HepG2 (cell line): Measurements from ENCODE around the gene IGFBP7. TPM values are rescaled to one million over a fixed set of nuclear protein-coding genes. Genes with fewer than 3 reads are reported as not detected.

Experiments used
- ATAD3A ChIP-seq: sonication (generic); formaldehyde crosslinking; IDR thresholded peaks from 2 replicates; pipeline ENCODE4 v1.4.0; 2020; ENCODE audit warnings: missing genetic modification reagents
- ATF1 ChIP-seq: IDR thresholded peaks from 2 replicates; pipeline ENCODE4 v1.6.1; 2016; ENCODE audit warnings: mild to moderate bottlenecking, control low read depth
- ATRX ChIP-seq: sonication (generic); formaldehyde crosslinking; IDR thresholded peaks from 2 replicates; pipeline ENCODE4 v1.4.0; 2020; ENCODE audit warnings: missing genetic modification reagents, borderline replicate concordance
- DR1 ChIP-seq: sonication (generic); formaldehyde crosslinking; IDR thresholded peaks from 2 replicates; pipeline ENCODE4 v1.8.0; 2021; ENCODE audit warnings: mild to moderate bottlenecking, missing genetic modification reagents, inconsistent platforms
- FOSL1 ChIP-seq: sonication (generic); formaldehyde crosslinking; IDR thresholded peaks from 2 replicates; pipeline ENCODE4 v1.9.0; 2021; ENCODE audit warnings: missing genetic modification reagents, borderline replicate concordance
- NFE2 ChIP-seq: sonication (generic); formaldehyde crosslinking; IDR thresholded peaks from 2 replicates; pipeline ENCODE4 v1.4.0; 2020; ENCODE audit warnings: missing genetic modification reagents
- SOX5 ChIP-seq: IDR thresholded peaks from 2 replicates; pipeline ENCODE4 v1.6.1; 2016; ENCODE audit warnings: borderline replicate concordance
- THAP11 ChIP-seq: IDR thresholded peaks from 2 replicates; pipeline ENCODE4 v1.6.1; 2016; ENCODE audit warnings: missing biosample characterization, missing genetic modification reagents
- ZMYM2 ChIP-seq: sonication (generic); formaldehyde crosslinking; IDR thresholded peaks from 2 replicates; pipeline ENCODE4 v1.8.0; 2022; ENCODE audit warnings: mild to moderate bottlenecking, missing genetic modification reagents
- ZNF235 ChIP-seq: sonication (generic); formaldehyde crosslinking; IDR thresholded peaks from 2 replicates; pipeline ENCODE4 v1.8.1; 2023; ENCODE audit warnings: mild to moderate bottlenecking, missing genetic modification reagents, borderline replicate concordance
- ZNF264 ChIP-seq: sonication (generic); formaldehyde crosslinking; IDR thresholded peaks from 2 replicates; pipeline ENCODE4 v1.4.0; 2020; ENCODE audit warnings: missing genetic modification reagents
- ZNF556 ChIP-seq: sonication (generic); formaldehyde crosslinking; IDR thresholded peaks from 2 replicates; pipeline ENCODE4 v1.4.0; 2020; ENCODE audit warnings: mild to moderate bottlenecking, missing genetic modification reagents, borderline replicate concordance
- ZNF841 ChIP-seq: sonication (generic); formaldehyde crosslinking; IDR thresholded peaks from 2 replicates; pipeline ENCODE4 v1.8.1; 2023; ENCODE audit warnings: missing genetic modification reagents, borderline replicate concordance
- polyA plus RNA-seq, 8 experiments: library from polyadenylated mRNA; depleted of rRNA in 3 of 8; stranded (reverse) in 7 of 8; unstranded in 1 of 8; fragments of >200 nt; fragmentation: Illumina TruSeq in 4 of 8; extraction: Trizol in 4 of 8; gene quantifications; 2 replicates each; pipeline versions ENCODE4 v1.2.1 to v1.2.3, GENCODE V29; 2011 to 2016; ENCODE audit warnings: low read depth in 4 of 8, missing spikeins in 1 of 8, mixed read lengths in 1 of 8; ENCODE audit not compliant: insufficient read depth in 1 of 8
- total RNA-seq, 5 experiments: library from RNA; depleted of rRNA; stranded (reverse); fragments of >200 nt; fragmentation: Illumina TruSeq; extraction: Trizol; gene quantifications; 2 replicates each; pipeline ENCODE4 v1.2.3, GENCODE V29; 2016; ENCODE audit warnings: low read depth in 1 of 5
- TF ChIP-seq, protein P1 (sequence below): sonication (generic); formaldehyde crosslinking; IDR thresholded peaks from 2 replicates; pipeline ENCODE4 v1.8.0; 2022; ENCODE audit warnings: missing genetic modification reagents, mild to moderate bottlenecking, inconsistent platforms, borderline replicate concordance
- TF ChIP-seq, protein P2 (sequence below): sonication (generic); formaldehyde crosslinking; IDR thresholded peaks from 2 replicates; pipeline ENCODE4 v1.4.0; 2020; ENCODE audit warnings: missing genetic modification reagents
- TF ChIP-seq, protein P3 (sequence below): sonication (generic); formaldehyde crosslinking; IDR thresholded peaks from 2 replicates; pipeline ENCODE4 v1.4.0; 2020; ENCODE audit warnings: missing genetic modification reagents, borderline replicate concordance
- TF ChIP-seq, protein P4 (sequence below): IDR thresholded peaks from 2 replicates; pipeline ENCODE4 v1.4.0; 2020; ENCODE audit warnings: mild to moderate bottlenecking, missing genetic modification reagents
- TF ChIP-seq, protein P5 (sequence below): sonication (generic); formaldehyde crosslinking; conservative IDR thresholded peaks from 2 replicates; pipeline ENCODE4 v1.4.0; 2020; ENCODE audit warnings: missing genetic modification reagents

Gene IGFBP7
- total and polyA plus RNA-seq, 2 of the 13 experiments (the other 11 are each of a cell fraction or from before 2014, with no cell fraction given) = 1.1 to 1.3 TPM

DNA sequence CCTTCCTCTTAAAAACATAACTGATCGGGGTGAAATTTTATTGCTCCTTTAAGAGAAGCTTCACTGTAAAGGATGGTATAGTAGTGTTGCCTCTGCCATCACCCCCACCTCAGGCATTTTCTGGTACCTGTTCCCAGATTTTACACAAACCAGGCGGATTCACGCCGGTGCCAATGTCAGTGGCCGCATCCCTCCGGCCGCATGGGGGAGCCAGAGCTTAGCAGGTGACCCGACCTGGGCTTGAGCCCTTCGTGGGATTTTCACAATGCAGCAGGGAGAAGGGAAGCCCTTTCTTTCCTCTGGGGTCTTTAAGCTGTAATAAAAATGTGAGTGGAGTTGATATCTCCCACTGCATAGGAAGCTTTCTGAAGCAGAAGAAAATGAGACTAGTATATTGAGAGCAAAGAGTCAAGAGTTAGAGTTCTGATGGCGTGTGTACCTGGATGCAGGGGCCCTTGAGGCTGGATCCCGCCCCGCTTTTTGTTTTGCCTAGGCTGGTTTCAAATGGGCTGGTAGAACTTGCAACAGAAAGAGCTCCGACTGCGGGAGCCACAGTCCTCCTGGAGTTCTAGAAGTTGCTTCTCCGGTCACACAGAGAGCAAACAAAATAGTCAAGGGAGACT lies 72.1 kb downstream of the IGFBP7 start (continued):
- no peak for TF ChIP-seq DR1
- TF ChIP-seq, protein P1, sequence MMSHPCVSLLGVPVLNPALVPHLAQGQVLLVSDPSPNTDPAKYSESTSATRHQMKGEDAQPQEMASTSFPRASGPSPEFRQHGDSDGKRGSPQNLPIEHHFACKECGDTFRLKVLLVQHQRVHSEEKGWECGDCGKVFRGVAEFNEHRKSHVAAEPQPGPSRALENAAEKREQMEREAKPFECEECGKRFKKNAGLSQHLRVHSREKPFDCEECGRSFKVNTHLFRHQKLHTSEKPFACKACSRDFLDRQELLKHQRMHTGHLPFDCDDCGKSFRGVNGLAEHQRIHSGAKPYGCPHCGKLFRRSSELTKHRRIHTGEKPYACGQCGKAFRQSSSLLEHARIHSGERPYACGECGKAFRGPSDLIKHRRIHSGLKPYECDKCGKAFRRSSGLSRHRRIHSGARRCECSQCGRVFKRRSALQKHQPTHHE (CRISPR knock-in tag) = no peak
- no peak for TF ChIP-seq ZNF556 (CRISPR knock-in tag)
- TF ChIP-seq NFE2 (CRISPR knock-in tag) = no peak
- TF ChIP-seq ATRX (CRISPR knock-in tag) = no peak
- TF ChIP-seq, protein P2, sequence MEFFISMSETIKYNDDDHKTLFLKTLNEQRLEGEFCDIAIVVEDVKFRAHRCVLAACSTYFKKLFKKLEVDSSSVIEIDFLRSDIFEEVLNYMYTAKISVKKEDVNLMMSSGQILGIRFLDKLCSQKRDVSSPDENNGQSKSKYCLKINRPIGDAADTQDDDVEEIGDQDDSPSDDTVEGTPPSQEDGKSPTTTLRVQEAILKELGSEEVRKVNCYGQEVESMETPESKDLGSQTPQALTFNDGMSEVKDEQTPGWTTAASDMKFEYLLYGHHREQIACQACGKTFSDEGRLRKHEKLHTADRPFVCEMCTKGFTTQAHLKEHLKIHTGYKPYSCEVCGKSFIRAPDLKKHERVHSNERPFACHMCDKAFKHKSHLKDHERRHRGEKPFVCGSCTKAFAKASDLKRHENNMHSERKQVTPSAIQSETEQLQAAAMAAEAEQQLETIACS (CRISPR knock-in tag) = no peak
- TF ChIP-seq, protein P3, sequence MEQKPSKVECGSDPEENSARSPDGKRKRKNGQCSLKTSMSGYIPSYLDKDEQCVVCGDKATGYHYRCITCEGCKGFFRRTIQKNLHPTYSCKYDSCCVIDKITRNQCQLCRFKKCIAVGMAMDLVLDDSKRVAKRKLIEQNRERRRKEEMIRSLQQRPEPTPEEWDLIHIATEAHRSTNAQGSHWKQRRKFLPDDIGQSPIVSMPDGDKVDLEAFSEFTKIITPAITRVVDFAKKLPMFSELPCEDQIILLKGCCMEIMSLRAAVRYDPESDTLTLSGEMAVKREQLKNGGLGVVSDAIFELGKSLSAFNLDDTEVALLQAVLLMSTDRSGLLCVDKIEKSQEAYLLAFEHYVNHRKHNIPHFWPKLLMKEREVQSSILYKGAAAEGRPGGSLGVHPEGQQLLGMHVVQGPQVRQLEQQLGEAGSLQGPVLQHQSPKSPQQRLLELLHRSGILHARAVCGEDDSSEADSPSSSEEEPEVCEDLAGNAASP (CRISPR knock-in tag) = peak; percentile 32; the same call in 1 of the 2 replicates
- no peak for TF ChIP-seq THAP11
- no peak for TF ChIP-seq ZNF841 (CRISPR knock-in tag)
- TF ChIP-seq ATAD3A (CRISPR knock-in tag) = no peak
- no peak for TF ChIP-seq ZMYM2 (CRISPR knock-in tag)
- TF ChIP-seq ZNF264 (CRISPR knock-in tag) = no peak
- TF ChIP-seq FOSL1 (CRISPR knock-in tag) = no peak
- no peak for TF ChIP-seq ZNF235
- TF ChIP-seq, protein P4, sequence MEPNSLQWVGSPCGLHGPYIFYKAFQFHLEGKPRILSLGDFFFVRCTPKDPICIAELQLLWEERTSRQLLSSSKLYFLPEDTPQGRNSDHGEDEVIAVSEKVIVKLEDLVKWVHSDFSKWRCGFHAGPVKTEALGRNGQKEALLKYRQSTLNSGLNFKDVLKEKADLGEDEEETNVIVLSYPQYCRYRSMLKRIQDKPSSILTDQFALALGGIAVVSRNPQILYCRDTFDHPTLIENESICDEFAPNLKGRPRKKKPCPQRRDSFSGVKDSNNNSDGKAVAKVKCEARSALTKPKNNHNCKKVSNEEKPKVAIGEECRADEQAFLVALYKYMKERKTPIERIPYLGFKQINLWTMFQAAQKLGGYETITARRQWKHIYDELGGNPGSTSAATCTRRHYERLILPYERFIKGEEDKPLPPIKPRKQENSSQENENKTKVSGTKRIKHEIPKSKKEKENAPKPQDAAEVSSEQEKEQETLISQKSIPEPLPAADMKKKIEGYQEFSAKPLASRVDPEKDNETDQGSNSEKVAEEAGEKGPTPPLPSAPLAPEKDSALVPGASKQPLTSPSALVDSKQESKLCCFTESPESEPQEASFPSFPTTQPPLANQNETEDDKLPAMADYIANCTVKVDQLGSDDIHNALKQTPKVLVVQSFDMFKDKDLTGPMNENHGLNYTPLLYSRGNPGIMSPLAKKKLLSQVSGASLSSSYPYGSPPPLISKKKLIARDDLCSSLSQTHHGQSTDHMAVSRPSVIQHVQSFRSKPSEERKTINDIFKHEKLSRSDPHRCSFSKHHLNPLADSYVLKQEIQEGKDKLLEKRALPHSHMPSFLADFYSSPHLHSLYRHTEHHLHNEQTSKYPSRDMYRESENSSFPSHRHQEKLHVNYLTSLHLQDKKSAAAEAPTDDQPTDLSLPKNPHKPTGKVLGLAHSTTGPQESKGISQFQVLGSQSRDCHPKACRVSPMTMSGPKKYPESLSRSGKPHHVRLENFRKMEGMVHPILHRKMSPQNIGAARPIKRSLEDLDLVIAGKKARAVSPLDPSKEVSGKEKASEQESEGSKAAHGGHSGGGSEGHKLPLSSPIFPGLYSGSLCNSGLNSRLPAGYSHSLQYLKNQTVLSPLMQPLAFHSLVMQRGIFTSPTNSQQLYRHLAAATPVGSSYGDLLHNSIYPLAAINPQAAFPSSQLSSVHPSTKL (CRISPR knock-in tag) = 0 out of 2 replicates have a peak, but pooled peaks have one; percentile 10
- TF ChIP-seq SOX5 (CRISPR knock-in tag) = no peak
- no peak for TF ChIP-seq ATF1
- TF ChIP-seq, protein P5, sequence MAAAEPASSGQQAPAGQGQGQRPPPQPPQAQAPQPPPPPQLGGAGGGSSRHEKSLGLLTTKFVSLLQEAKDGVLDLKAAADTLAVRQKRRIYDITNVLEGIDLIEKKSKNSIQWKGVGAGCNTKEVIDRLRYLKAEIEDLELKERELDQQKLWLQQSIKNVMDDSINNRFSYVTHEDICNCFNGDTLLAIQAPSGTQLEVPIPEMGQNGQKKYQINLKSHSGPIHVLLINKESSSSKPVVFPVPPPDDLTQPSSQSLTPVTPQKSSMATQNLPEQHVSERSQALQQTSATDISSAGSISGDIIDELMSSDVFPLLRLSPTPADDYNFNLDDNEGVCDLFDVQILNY = no peak
